Measurements from ENCODE around the gene HAUS6. TPM values are rescaled to one million over a fixed set of nuclear protein-coding genes. Genes with fewer than 3 reads are reported as not detected.
A peak's percentile ranks its signal among the peaks of the same experiment; 100 is the strongest.
"Not testable (repeated sequence)": the region's sequence is repeated elsewhere in the genome, so short reads cannot be mapped to it uniquely, and the experiment has no call there.

HAUS6 gene, protein sequence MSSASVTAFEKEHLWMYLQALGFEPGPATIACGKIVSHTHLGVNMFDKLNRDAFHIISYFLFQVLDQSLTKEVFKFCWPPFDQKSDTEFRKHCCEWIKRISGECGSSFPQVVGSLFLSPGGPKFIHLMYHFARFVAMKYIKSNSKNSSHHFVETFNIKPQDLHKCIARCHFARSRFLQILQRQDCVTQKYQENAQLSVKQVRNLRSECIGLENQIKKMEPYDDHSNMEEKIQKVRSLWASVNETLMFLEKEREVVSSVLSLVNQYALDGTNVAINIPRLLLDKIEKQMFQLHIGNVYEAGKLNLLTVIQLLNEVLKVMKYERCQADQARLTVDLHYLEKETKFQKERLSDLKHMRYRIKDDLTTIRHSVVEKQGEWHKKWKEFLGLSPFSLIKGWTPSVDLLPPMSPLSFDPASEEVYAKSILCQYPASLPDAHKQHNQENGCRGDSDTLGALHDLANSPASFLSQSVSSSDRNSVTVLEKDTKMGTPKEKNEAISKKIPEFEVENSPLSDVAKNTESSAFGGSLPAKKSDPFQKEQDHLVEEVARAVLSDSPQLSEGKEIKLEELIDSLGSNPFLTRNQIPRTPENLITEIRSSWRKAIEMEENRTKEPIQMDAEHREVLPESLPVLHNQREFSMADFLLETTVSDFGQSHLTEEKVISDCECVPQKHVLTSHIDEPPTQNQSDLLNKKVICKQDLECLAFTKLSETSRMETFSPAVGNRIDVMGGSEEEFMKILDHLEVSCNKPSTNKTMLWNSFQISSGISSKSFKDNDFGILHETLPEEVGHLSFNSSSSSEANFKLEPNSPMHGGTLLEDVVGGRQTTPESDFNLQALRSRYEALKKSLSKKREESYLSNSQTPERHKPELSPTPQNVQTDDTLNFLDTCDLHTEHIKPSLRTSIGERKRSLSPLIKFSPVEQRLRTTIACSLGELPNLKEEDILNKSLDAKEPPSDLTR
- total RNA-seq, result 10 to 100 TPM; 19.4 to 20.9 TPM
- polyA plus RNA-seq, result 1 to 10 TPM; 6.7 to 7.6 TPM

DNA sequence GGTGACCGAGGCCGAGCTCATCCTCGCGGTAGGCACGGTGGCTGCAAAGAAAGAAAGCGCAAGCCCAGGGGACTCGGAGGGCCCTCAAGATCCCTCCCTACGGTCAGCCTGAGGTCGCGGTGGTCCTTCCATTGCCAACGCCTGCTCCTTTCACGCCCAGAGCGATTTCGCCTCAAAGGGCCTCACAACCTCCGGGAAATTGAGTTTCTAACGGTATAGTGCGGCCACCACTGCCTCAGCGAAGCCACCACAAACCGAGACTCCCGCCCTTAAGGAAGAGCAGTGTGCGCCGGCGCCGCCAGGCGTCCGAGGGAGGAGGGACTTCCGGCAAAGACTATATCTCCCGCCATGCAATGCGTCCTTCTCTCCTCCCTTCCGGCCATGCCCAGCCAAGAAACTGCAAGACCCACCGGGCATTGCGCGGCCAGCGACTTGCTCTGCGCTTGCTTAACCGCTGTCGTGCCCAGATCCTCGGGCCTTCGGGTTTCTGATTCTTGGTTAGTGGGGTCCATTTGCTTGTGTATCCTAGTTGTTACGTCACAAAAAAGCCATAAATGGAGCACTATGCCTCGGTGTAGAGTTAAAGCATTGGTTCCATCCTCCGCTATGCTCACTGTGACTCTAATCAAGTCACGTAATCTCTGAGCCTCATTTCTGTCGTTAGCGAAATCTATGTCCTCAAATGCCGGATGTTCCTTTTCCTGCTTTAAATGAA lies at the start of gene HAUS6:
HAUS6 (minus strand) TSS at position 274 of the 715 bp plus-strand sequence; CDS start at position 21, 253 bp downstream.
- no peaks in the 10 kb centered on the region for H3K36me3 ChIP-seq (ENCODE audit: insufficient read depth, low read length)
- intact Hi-C loops (cut with micrococcal nuclease), result loop anchor here (1.0 to 5.0 kb wide), 5 partner anchors 25 to 278 kb away; partner anchors contain the start of genes DENND4C, PLIN2, RPS6 and RRAGA
- H3K27me3 ChIP-seq (ENCODE audit: insufficient read depth, low read length), result no peaks in the 10 kb centered on the region
- ChIA-PET CTCF (ENCODE audit: partially characterized antibody) (interaction anchor here (0.6 to 1.8 kb wide), 4 partner anchors 20 to 71 kb away, joined by 3 to 12 read pairs (median 4); partner anchors contain the start of gene RRAGA), POLR2A (ENCODE audit: partially characterized antibody) (interaction anchor here (0.6 to 1.7 kb wide), 15 partner anchors 8 to 277 kb away, joined by 3 to 9 read pairs (median 3); partner anchors contain the start of genes RPS6 and RRAGA)
- H3K9me3 ChIP-seq (ENCODE audit: control insufficient read depth in 1 of 2, low read length in 2 of 2), result no peaks in the 10 kb centered on the region
- H3K4me3 ChIP-seq (ENCODE audit: low read length in 2 of 2), result peak within 1 kb of the TSS; percentile 73 to 74
- H3K4me3 Mint-ChIP-seq, result peak within 1 kb of the TSS; percentile 91 to 98 (median 98)
- H3K9me3 Mint-ChIP-seq, result no peaks in the 10 kb centered on the region
- H3K27ac ChIP-seq (ENCODE audit: low read depth, low read length), result peak within 1 kb of the TSS; percentile 74
- DNase-seq, result peak; percentile 93 to 98 (median 96)
- H3K36me3 Mint-ChIP-seq, result peaks cover 3 to 22% of the 10 kb centered on the region in 2 donors
- no peaks in the 10 kb centered on the region for H3K27me3 Mint-ChIP-seq
- H3K4me1 Mint-ChIP-seq, result peaks cover 15 to 39% (median 20%) of the 10 kb centered on the region in 4 donors
- peaks cover 28% of the 10 kb centered on the region for H3K4me1 ChIP-seq (ENCODE audit: insufficient read depth, low read length)
- peak within 1 kb of the TSS; percentile 91 to 98 (median 96) for H3K27ac Mint-ChIP-seq

DNA sequence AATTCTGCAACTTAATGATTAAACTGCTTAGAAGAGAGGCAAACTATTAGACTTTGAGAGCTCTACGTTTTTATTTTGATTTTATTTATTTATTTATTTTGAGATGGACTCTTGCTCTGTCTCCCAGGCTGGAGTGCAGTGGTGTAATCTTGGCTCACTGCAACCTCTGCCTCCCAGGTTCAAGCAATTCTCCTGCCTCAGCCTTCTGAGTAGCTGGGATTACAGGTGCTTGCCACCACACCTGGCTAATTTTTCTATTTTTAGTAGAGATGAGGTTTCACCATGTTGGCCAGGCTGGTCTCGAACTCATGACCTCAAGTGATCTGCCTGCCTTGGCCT lies 49.4 kb upstream of the HAUS6 start:
- H3K36me3 Mint-ChIP-seq; H3K27ac ChIP-seq (ENCODE audit: low read depth, low read length); H3K27ac Mint-ChIP-seq; H3K9me3 Mint-ChIP-seq; H3K27me3 Mint-ChIP-seq; POLR2A ChIA-PET (ENCODE audit: partially characterized antibody); DNase-seq; H3K27me3 ChIP-seq (ENCODE audit: insufficient read depth, low read length); H3K36me3 ChIP-seq (ENCODE audit: insufficient read depth, low read length); H3K4me3 ChIP-seq (ENCODE audit: low read length in 2 of 2); H3K4me3 Mint-ChIP-seq; H3K9me3 ChIP-seq (ENCODE audit: control insufficient read depth in 1 of 2, low read length in 2 of 2); intact Hi-C loops (cut with micrococcal nuclease): not testable (repeated sequence)
- CTCF ChIA-PET (ENCODE audit: partially characterized antibody), result interaction anchor here (1.1 to 1.3 kb wide), 2 partner anchors 9 to 312 kb away, joined by 3 to 5 read pairs; no protein-coding TSS in a partner anchor
- peaks cover 12% of the 10 kb centered on the region for H3K4me1 ChIP-seq (ENCODE audit: insufficient read depth, low read length)
- H3K4me1 Mint-ChIP-seq, result peaks cover 7 to 15% (median 10%) of the 10 kb centered on the region in 4 donors

DNA sequence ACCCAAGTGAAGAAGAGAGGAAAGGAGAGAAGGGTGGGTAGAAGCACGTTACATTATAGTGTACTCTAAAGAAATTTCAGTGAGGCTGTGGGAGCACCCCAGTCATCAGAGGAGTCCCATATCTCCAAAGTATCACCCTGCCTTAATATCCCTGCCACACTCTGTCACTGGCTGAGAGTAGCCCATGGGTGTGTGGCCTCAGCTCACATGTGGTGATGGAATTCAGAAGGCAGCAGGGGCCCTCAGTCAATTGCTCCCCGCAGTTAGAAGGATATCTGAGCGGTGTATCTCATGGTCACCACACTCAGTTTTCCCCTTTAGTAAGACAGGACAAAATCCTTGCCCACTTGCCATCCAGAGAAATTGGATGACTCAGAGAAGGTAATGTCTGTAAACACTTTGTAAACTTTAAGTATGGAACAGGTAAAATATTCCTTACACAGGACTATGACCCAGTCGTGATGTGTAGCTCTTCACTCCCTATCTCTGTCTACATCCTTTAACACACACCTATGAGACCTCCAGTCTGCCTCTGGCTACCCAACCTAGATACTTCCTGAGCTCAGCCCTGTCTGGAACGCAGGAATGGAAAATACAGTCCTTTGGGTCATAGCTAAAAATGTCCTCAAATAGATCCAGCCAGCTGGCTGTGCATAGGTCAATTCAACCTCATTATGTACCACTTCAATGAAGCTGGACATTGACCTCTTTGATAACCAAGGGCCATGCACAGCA lies 48.9 kb upstream of the HAUS6 start:
- ChIA-PET CTCF (ENCODE audit: partially characterized antibody) (interaction anchor here (1.1 to 1.3 kb wide), 2 partner anchors 10 to 313 kb away, joined by 3 to 5 read pairs; no protein-coding TSS in a partner anchor), POLR2A (ENCODE audit: partially characterized antibody) (no interaction called here)
- Histone ChIP-seq H3K27ac (ENCODE audit: low read depth, low read length) (no peak overlapping the region), H3K9me3 (ENCODE audit: control insufficient read depth in 1 of 2, low read length in 2 of 2) (no peaks in the 10 kb centered on the region), H3K36me3 (ENCODE audit: insufficient read depth, low read length) (no peaks in the 10 kb centered on the region), H3K4me3 (ENCODE audit: low read length in 2 of 2) (no peak overlapping the region), H3K4me1 (ENCODE audit: insufficient read depth, low read length) (peaks cover 12% of the 10 kb centered on the region), H3K27me3 (ENCODE audit: insufficient read depth, low read length) (no peaks in the 10 kb centered on the region)
- no peak overlapping the region for H3K27ac Mint-ChIP-seq
- H3K4me1 Mint-ChIP-seq, result peaks cover 7 to 15% (median 10%) of the 10 kb centered on the region in 4 donors
- no peaks in the 10 kb centered on the region for H3K27me3 Mint-ChIP-seq
- H3K9me3 Mint-ChIP-seq, result peaks cover 0 to 1% (median 0%) of the 10 kb centered on the region in 8 donors
- no peak overlapping the region for H3K4me3 Mint-ChIP-seq
- intact Hi-C loops (cut with micrococcal nuclease), result no loop called here
- H3K36me3 Mint-ChIP-seq, result no peaks in the 10 kb centered on the region
- no peak for DNase-seq

DNA sequence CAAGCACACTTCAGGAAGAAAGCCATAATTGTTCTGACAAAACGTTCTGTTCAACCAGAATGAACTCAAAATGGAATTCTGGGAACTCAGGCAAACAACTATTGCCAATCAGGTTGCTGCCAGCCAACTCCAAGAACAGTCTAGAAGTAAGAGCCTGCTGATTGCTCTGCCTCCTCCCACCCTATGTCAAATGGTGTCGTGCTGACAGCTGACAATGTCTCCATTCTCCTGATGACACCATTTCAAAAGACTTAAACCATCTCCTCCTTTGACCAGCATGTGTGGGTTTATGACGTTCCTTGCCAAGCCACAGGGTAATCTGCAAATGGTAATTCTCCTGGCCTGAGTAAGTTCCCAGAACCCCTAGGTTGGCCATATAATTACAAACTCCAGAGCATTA lies 46.5 kb upstream of the HAUS6 start:
- H3K4me1 ChIP-seq (ENCODE audit: insufficient read depth, low read length), result no peaks in the 10 kb centered on the region
- H3K4me3 Mint-ChIP-seq, result no peak overlapping the region
- CTCF ChIA-PET (ENCODE audit: partially characterized antibody), result no interaction called here
- H3K9me3 ChIP-seq (ENCODE audit: control insufficient read depth in 1 of 2, low read length in 2 of 2), result no peaks in the 10 kb centered on the region
- no peaks in the 10 kb centered on the region for H3K36me3 Mint-ChIP-seq
- no peak overlapping the region for H3K4me3 ChIP-seq (ENCODE audit: low read length in 2 of 2)
- no peak overlapping the region for H3K27ac ChIP-seq (ENCODE audit: low read depth, low read length)
- H3K9me3 Mint-ChIP-seq, result peaks cover 0 to 1% (median 0%) of the 10 kb centered on the region in 8 donors
- H3K27me3 Mint-ChIP-seq, result no peaks in the 10 kb centered on the region
- POLR2A ChIA-PET (ENCODE audit: partially characterized antibody), result no interaction called here
- no peak overlapping the region for H3K27ac Mint-ChIP-seq
- no peaks in the 10 kb centered on the region for H3K4me1 Mint-ChIP-seq
- no peaks in the 10 kb centered on the region for H3K36me3 ChIP-seq (ENCODE audit: insufficient read depth, low read length)
- no peaks in the 10 kb centered on the region for H3K27me3 ChIP-seq (ENCODE audit: insufficient read depth, low read length)
- no peak for DNase-seq
- intact Hi-C loops (cut with micrococcal nuclease), result no loop called here

DNA sequence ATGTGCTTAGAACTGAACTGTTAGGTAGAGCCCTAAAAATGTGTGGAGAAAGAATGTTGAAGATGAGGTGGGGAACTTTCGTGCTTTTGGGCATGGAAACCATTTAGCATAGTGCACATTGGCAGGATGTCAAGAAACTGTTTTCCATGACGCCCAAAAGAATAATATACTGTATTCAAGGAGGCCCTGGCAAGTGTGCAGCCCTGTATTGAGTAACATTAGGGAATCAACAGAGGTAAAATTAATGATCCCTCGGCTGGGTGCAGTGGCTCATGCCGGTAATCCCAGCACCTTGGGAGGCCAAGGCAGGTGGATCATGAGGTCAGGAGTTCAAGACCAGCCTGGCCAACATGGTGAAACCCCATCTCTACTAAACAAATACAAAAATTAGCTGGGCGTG lies 45.5 kb upstream of the HAUS6 start:
- H3K27ac ChIP-seq (ENCODE audit: low read depth, low read length), result no peak overlapping the region
- H3K27me3 Mint-ChIP-seq, result no peaks in the 10 kb centered on the region
- no peak overlapping the region for H3K27ac Mint-ChIP-seq
- POLR2A ChIA-PET (ENCODE audit: partially characterized antibody), result no interaction called here
- no peaks in the 10 kb centered on the region for H3K9me3 ChIP-seq (ENCODE audit: control insufficient read depth in 1 of 2, low read length in 2 of 2)
- no peak overlapping the region for H3K4me3 Mint-ChIP-seq
- H3K4me1 Mint-ChIP-seq, result no peaks in the 10 kb centered on the region
- no peaks in the 10 kb centered on the region for H3K4me1 ChIP-seq (ENCODE audit: insufficient read depth, low read length)
- no peak overlapping the region for H3K4me3 ChIP-seq (ENCODE audit: low read length in 2 of 2)
- no peak for DNase-seq
- intact Hi-C loops (cut with micrococcal nuclease), result no loop called here
- H3K9me3 Mint-ChIP-seq, result peaks cover 0 to 1% (median 0%) of the 10 kb centered on the region in 8 donors
- no peaks in the 10 kb centered on the region for H3K27me3 ChIP-seq (ENCODE audit: insufficient read depth, low read length)
- H3K36me3 Mint-ChIP-seq, result no peaks in the 10 kb centered on the region
- CTCF ChIA-PET (ENCODE audit: partially characterized antibody), result no interaction called here
- no peaks in the 10 kb centered on the region for H3K36me3 ChIP-seq (ENCODE audit: insufficient read depth, low read length)

DNA sequence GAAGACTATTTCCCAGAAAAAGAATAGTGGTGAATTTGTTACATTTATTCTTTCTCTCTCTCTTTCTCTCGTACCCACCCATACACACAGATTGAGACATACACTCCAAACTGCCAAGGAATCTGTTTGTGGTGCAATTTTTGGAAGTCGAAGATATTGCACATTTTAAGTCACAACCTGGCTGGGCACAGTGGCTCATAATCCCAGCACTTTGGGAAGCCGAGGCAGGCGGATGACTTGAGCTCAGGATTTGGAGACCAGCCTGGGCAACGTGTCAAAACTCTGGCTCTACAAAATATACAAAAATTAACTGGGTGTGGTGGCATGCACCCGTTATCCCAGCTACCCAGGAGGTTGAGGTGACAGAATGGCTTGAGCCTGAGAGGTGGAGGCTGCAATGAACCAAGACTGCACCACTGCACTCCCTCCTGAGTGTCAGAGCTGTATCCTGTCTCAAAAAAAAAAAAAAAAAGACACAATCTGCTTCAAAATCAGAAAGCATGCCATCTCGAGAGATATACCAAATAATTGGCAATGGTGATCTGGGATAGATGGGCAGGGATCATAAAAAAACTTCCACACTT lies 43.8 kb upstream of the HAUS6 start:
- intact Hi-C loops (cut with micrococcal nuclease), result no loop called here
- H3K4me1 Mint-ChIP-seq, result no peaks in the 10 kb centered on the region
- H3K27me3 ChIP-seq (ENCODE audit: insufficient read depth, low read length), result no peaks in the 10 kb centered on the region
- peak overlapping the region in 1 of 7 donors; percentile 22 for H3K27ac Mint-ChIP-seq
- no peak for DNase-seq
- peaks cover 0 to 1% (median 0%) of the 10 kb centered on the region in 8 donors for H3K9me3 Mint-ChIP-seq
- ChIA-PET POLR2A (ENCODE audit: partially characterized antibody) (no interaction called here), CTCF (ENCODE audit: partially characterized antibody) (interaction anchor here (0.9 kb wide), 1 partner anchor 9 kb away, joined by 4 read pairs; no protein-coding TSS in a partner anchor)
- H3K27ac ChIP-seq (ENCODE audit: low read depth, low read length), result no peak overlapping the region
- H3K4me3 Mint-ChIP-seq, result no peak overlapping the region
- H3K9me3 ChIP-seq (ENCODE audit: control insufficient read depth in 1 of 2, low read length in 2 of 2), result no peaks in the 10 kb centered on the region
- no peaks in the 10 kb centered on the region for H3K36me3 ChIP-seq (ENCODE audit: insufficient read depth, low read length)
- H3K27me3 Mint-ChIP-seq, result no peaks in the 10 kb centered on the region
- no peaks in the 10 kb centered on the region for H3K4me1 ChIP-seq (ENCODE audit: insufficient read depth, low read length)
- no peak overlapping the region for H3K4me3 ChIP-seq (ENCODE audit: low read length in 2 of 2)
- H3K36me3 Mint-ChIP-seq, result no peaks in the 10 kb centered on the region

All from CD4-positive, alpha-beta memory T cell (primary cell).